Vagina (tissue), 2 donors: ENCODE measurements around the gene SYNE1. TPM values are rescaled to one million over a fixed set of nuclear protein-coding genes. Genes with fewer than 3 reads are reported as not detected.

Experiments
- DNase-seq, 2 donors: peaks; one replicate each; pipeline ENCODE4 v3.0.0-alpha.2; 2017; ENCODE audit errors: extremely low spot score in 2 of 2
- H3K27ac ChIP-seq: fragments of 200-600 bp; sonication (generic); one replicate; pipeline ENCODE4 v1.5.1; 2019
- H3K27me3 ChIP-seq: fragments of 200-600 bp; sonication (generic); one replicate; pipeline ENCODE4 v1.5.1; 2019
- H3K36me3 ChIP-seq, 2 donors: fragments of 200-600 bp; sonication (generic); one replicate each; pipeline ENCODE4 v1.5.1; 2017 to 2019
- H3K4me1 ChIP-seq: fragments of 200-600 bp; sonication (generic); one replicate; pipeline ENCODE4 v1.5.1; 2019
- H3K4me3 ChIP-seq, 2 donors: fragments of 200-600 bp; sonication (generic); 1 replicate in 1 of 2; 2 replicates in 1 of 2; pipeline ENCODE4 v1.5.1; 2016 to 2019
- H3K9me3 ChIP-seq: fragments of 200-600 bp; sonication (generic); one replicate; pipeline ENCODE4 v1.5.1; 2019
- CTCF ChIP-seq, 3 experiments: fragments of 450-650 bp in 2 of 3; fragments of 200-600 bp in 1 of 3; sonication (generic) in 1 of 3; IDR thresholded peaks; one replicate each; pipeline ENCODE4 v1.5.1; 2017 to 2019; ENCODE audit warnings: antibody characterized with exemption in 3 of 3, mild to moderate bottlenecking in 2 of 3, moderate library complexity in 2 of 3
- POLR2A ChIP-seq, 2 donors: fragments of 450-650 bp; IDR thresholded peaks; one replicate each; pipeline ENCODE4 v1.6.1; 2017; ENCODE audit warnings: antibody characterized with exemption in 2 of 2, mild to moderate bottlenecking in 2 of 2, moderate library complexity in 2 of 2
- POLR2AphosphoS5 ChIP-seq, 2 donors: sonication (generic); formaldehyde crosslinking; IDR thresholded peaks; one replicate each; pipeline ENCODE4 v1.9.0; 2017; ENCODE audit warnings: antibody characterized with exemption in 2 of 2, mild to moderate bottlenecking in 2 of 2, low read depth in 1 of 2; ENCODE audit not compliant: insufficient read depth in 1 of 2
- intact Hi-C: fragments of 100-400 bp; cut with DNase I; formaldehyde crosslinking; loops from one replicate; pipeline ENCODE4 v1.15.1; 2023
- total RNA-seq: library from RNA; depleted of rRNA; stranded (reverse); fragments of >200 nt; gene quantifications from one replicate; pipeline ENCODE4 v1.2.3, GENCODE V29; 2016

The SYNE1 gene
- total RNA-seq, 1 donor from 2014 or later = 81.5 TPM

GRCh38 chr6:152117156-152118133 is 519.7 kb downstream of the SYNE1 start:
- H3K4me1 ChIP-seq = peaks cover 28% of the 10 kb centered on the region
- H3K4me3 ChIP-seq = no peak overlapping the region
- H3K27me3 ChIP-seq = no peaks in the 10 kb centered on the region
- intact Hi-C loops = no loop called here
- no peaks in the 10 kb centered on the region for H3K9me3 ChIP-seq
- peaks cover 0 to 6% of the 10 kb centered on the region in 2 donors for H3K36me3 ChIP-seq
- no peak for TF ChIP-seq POLR2A (IDR thresholded peaks at IDR 0.05)
- TF ChIP-seq POLR2AphosphoS5 (IDR thresholded peaks at IDR 0.05; ENCODE audit: insufficient read depth in 1 of 2, low read depth in 1 of 2) = no peak
- no peak for TF ChIP-seq CTCF (IDR thresholded peaks at IDR 0.05)
- DNase-seq = peak in 1 of 2 donors; percentile 85
- H3K27ac ChIP-seq = no peak overlapping the region

GRCh38 chr6:152112491-152113261 is 524.5 kb downstream of the SYNE1 start:
- no peak for TF ChIP-seq POLR2A (IDR thresholded peaks at IDR 0.05)
- no peak for TF ChIP-seq POLR2AphosphoS5 (IDR thresholded peaks at IDR 0.05; ENCODE audit: insufficient read depth in 1 of 2, low read depth in 1 of 2)
- no peak for TF ChIP-seq CTCF (IDR thresholded peaks at IDR 0.05)
- H3K36me3 ChIP-seq = no peaks in the 10 kb centered on the region
- no peaks in the 10 kb centered on the region for H3K27me3 ChIP-seq
- no peaks in the 10 kb centered on the region for H3K9me3 ChIP-seq
- peak overlapping the region; percentile 68 for H3K27ac ChIP-seq
- H3K4me1 ChIP-seq = peaks cover 36% of the 10 kb centered on the region
- DNase-seq = no peak
- intact Hi-C loops = no loop called here
- H3K4me3 ChIP-seq = no peak overlapping the region

GRCh38 chr6:152110886-152111820 is 526.0 kb downstream of the SYNE1 start:
- Histone ChIP-seq H3K4me1 (peaks cover 27% of the 10 kb centered on the region), H3K36me3 (no peaks in the 10 kb centered on the region), H3K4me3 (peak overlapping the region in 1 of 2 donors; percentile 12), H3K9me3 (no peaks in the 10 kb centered on the region), H3K27me3 (no peaks in the 10 kb centered on the region), H3K27ac (peak overlapping the region; percentile 68)
- DNase-seq = peak in 1 of 2 donors; percentile 89
- intact Hi-C loops = no loop called here
- peak in 1 of 2 donors; percentile 74 for TF ChIP-seq POLR2AphosphoS5 (IDR thresholded peaks at IDR 0.05; ENCODE audit: insufficient read depth in 1 of 2, low read depth in 1 of 2)
- no peak for TF ChIP-seq CTCF (IDR thresholded peaks at IDR 0.05)

- Histone ChIP-seq H3K36me3 (peaks cover 0 to 4% of the 10 kb centered on the region in 2 donors), H3K9me3 (no peaks in the 10 kb centered on the region), H3K27ac (no peak overlapping the region), H3K4me1 (peaks cover 25% of the 10 kb centered on the region), H3K27me3 (no peaks in the 10 kb centered on the region), H3K4me3 (no peak overlapping the region)
- peak in 1 of 2 donors; percentile 71 for DNase-seq
- TF ChIP-seq POLR2AphosphoS5 (IDR thresholded peaks at IDR 0.05; ENCODE audit: insufficient read depth in 1 of 2, low read depth in 1 of 2) (no peak), POLR2A (IDR thresholded peaks at IDR 0.05) (no peak), CTCF (IDR thresholded peaks at IDR 0.05) (no peak)
- intact Hi-C loops = no loop called here
Observed at GRCh38 chr6:152107973-152108372, 529.2 kb downstream of the SYNE1 start.
